GM23338 (cell line): Measurements from ENCODE around the gene PISD. TPM values are rescaled to one million over a fixed set of nuclear protein-coding genes. Genes with fewer than 3 reads are reported as not detected.

Source experiments
- ATAC-seq: fragments of 200-7000 bp; cut with Tn5 transposase; 3 replicates; pipeline ENCODE4 v1.9.1; 2020
- DNase-seq: peaks from one replicate; pipeline ENCODE4 v3.0.0-alpha.2; 2015; ENCODE audit warnings: low spot score
- H2AFZ ChIP-seq: fragments of 200-600 bp; sonication (generic); 2 replicates; pipeline ENCODE4 v1.8.0; 2016; ENCODE audit warnings: antibody characterized with exemption, mild to moderate bottlenecking, moderate library complexity
- H3F3A ChIP-seq: fragments of 200-600 bp; sonication (generic); replicated peaks from 2 replicates; pipeline ENCODE4 v1.8.0; 2017; ENCODE audit warnings: antibody characterized with exemption, mixed run types, low read depth
- H3K27ac ChIP-seq: fragments of 200-600 bp; sonication (generic); 2 replicates; pipeline ENCODE4 v1.6.1; 2016; ENCODE audit warnings: low read depth
- H3K27me3 ChIP-seq: fragments of 200-600 bp; sonication (generic); 2 replicates; pipeline ENCODE4 v1.8.0; 2016; ENCODE audit warnings: mild to moderate bottlenecking, mixed run types, moderate library complexity; ENCODE audit not compliant: insufficient read depth
- H3K36me3 ChIP-seq: fragments of 200-600 bp; sonication (generic); 2 replicates; pipeline ENCODE4 v1.8.0; 2016; ENCODE audit warnings: mild to moderate bottlenecking; ENCODE audit not compliant: insufficient read depth
- H3K4me1 ChIP-seq: fragments of 200-600 bp; sonication (generic); 2 replicates; pipeline ENCODE4 v1.8.0; 2016; ENCODE audit warnings: mild to moderate bottlenecking, moderate library complexity; ENCODE audit not compliant: insufficient read depth
- H3K4me2 ChIP-seq: fragments of 200-600 bp; sonication (generic); 2 replicates; pipeline ENCODE4 v1.7.1; 2017; ENCODE audit warnings: mixed run types
- H3K4me3 ChIP-seq: fragments of 200-600 bp; sonication (generic); 2 replicates; pipeline ENCODE4 v1.6.1; 2016; ENCODE audit warnings: mixed run types
- H3K79me2 ChIP-seq: fragments of 200-600 bp; sonication (generic); replicated peaks from 2 replicates; pipeline ENCODE4 v1.8.0; 2017; ENCODE audit warnings: mild to moderate bottlenecking; ENCODE audit not compliant: insufficient read depth
- H3K9me2 ChIP-seq: fragments of 200-600 bp; sonication (generic); 2 replicates; pipeline ENCODE4 v1.8.0; 2017; ENCODE audit not compliant: insufficient read depth
- H4K20me1 ChIP-seq: fragments of 200-600 bp; sonication (generic); replicated peaks from 2 replicates; pipeline ENCODE4 v1.8.0; 2017; ENCODE audit warnings: mild to moderate bottlenecking; ENCODE audit not compliant: insufficient read depth
- H3K27ac Mint-ChIP-seq: 2 replicates; pipeline ENCODE4 v1.8.0; 2020; ENCODE audit warnings: inconsistent platforms, mild to moderate bottlenecking, moderate library complexity, mixed read lengths
- H3K27me3 Mint-ChIP-seq: 3 replicates; pipeline ENCODE4 v1.8.0; 2022; ENCODE audit warnings: low read depth, mild to moderate bottlenecking, moderate library complexity, mixed read lengths, inconsistent platforms; ENCODE audit not compliant: insufficient read depth, poor library complexity
- H3K36me3 Mint-ChIP-seq: 3 replicates; pipeline ENCODE4 v1.8.0; 2021; ENCODE audit warnings: low read depth, mild to moderate bottlenecking, inconsistent platforms, moderate library complexity, mixed read lengths
- H3K4me1 Mint-ChIP-seq: 3 replicates; pipeline ENCODE4 v1.8.0; 2020; ENCODE audit warnings: mild to moderate bottlenecking, inconsistent platforms, mixed read lengths
- H3K4me3 Mint-ChIP-seq: 3 replicates; pipeline ENCODE4 v1.8.0; 2021; ENCODE audit warnings: moderate library complexity, mild to moderate bottlenecking, inconsistent platforms, mixed read lengths
- H3K9me3 Mint-ChIP-seq: 3 replicates; pipeline ENCODE4 v1.8.0; 2020; ENCODE audit warnings: moderate library complexity, mild to moderate bottlenecking, inconsistent platforms, mixed read lengths
- CREB1 ChIP-seq: fragments of 250-450 bp; sonication (Bioruptor Pico); IDR thresholded peaks from 2 replicates; pipeline ENCODE4 v1.5.0; 2020; ENCODE audit warnings: low read depth, mild to moderate bottlenecking, moderate library complexity
- JUNB ChIP-seq: IDR thresholded peaks from one replicate; pipeline ENCODE4 v1.6.1; 2016; ENCODE audit warnings: antibody characterized with exemption; ENCODE audit not compliant: unreplicated experiment
- NANOG ChIP-seq: IDR thresholded peaks from 2 replicates; pipeline ENCODE4 v1.6.1; 2016; ENCODE audit warnings: antibody characterized with exemption, borderline replicate concordance
- POLR2AphosphoS5 ChIP-seq: IDR thresholded peaks from 2 replicates; pipeline ENCODE4 v1.6.1; 2016; ENCODE audit warnings: antibody characterized with exemption, low read depth
- REST ChIP-seq: IDR thresholded peaks from one replicate; pipeline ENCODE4 v1.6.1; 2018; ENCODE audit warnings: antibody characterized with exemption; ENCODE audit not compliant: unreplicated experiment
- STAT1 ChIP-seq: IDR thresholded peaks from one replicate; pipeline ENCODE4 v1.6.1; 2016; ENCODE audit warnings: antibody characterized with exemption; ENCODE audit not compliant: unreplicated experiment
- ZNF114 ChIP-seq: fragments of 250-450 bp; sonication (Bioruptor Pico); IDR thresholded peaks from 2 replicates; pipeline ENCODE4 v1.5.0; 2020; ENCODE audit warnings: mild to moderate bottlenecking, moderate library complexity
- ZNF331 ChIP-seq: fragments of 250-450 bp; sonication (Bioruptor Pico); IDR thresholded peaks from 2 replicates; pipeline ENCODE4 v1.5.0; 2020; ENCODE audit warnings: low read depth, mild to moderate bottlenecking, moderate library complexity
- polyA plus RNA-seq: library from polyadenylated mRNA; unstranded; fragments of >200 nt; fragmentation: Nextera tagmentation; extraction: Ambion mirVana; gene quantifications from 2 replicates; pipeline ENCODE4 v1.2.1, GENCODE V29; 2016
- total RNA-seq: library from RNA; depleted of rRNA; stranded (reverse); fragments of >200 nt; shearing (Covaris generic); gene quantifications from 2 replicates; pipeline ENCODE4 v1.2.3, GENCODE V29; 2014
- TF ChIP-seq, protein P1 (sequence below), 2 experiments: fragments of 200-600 bp in 1 of 2; sonication (generic) in 1 of 2; conservative IDR thresholded peaks; 2 replicates each; pipeline versions ENCODE4 v1.5.1 to v1.6.1; 2016 to 2017; ENCODE audit warnings: antibody characterized with exemption in 2 of 2, low read depth in 2 of 2, mild to moderate bottlenecking in 2 of 2, moderate library complexity in 1 of 2
- TF ChIP-seq, protein P2 (sequence below): fragments of 250-450 bp; sonication (Bioruptor Pico); IDR thresholded peaks from 2 replicates; pipeline ENCODE4 v1.5.0; 2020; ENCODE audit warnings: mild to moderate bottlenecking, moderate library complexity

The PISD gene
- total and polyA plus RNA-seq, 2 experiments from 2014 or later, result 43.1 to 54.5 TPM

- TF ChIP-seq, protein P1, sequence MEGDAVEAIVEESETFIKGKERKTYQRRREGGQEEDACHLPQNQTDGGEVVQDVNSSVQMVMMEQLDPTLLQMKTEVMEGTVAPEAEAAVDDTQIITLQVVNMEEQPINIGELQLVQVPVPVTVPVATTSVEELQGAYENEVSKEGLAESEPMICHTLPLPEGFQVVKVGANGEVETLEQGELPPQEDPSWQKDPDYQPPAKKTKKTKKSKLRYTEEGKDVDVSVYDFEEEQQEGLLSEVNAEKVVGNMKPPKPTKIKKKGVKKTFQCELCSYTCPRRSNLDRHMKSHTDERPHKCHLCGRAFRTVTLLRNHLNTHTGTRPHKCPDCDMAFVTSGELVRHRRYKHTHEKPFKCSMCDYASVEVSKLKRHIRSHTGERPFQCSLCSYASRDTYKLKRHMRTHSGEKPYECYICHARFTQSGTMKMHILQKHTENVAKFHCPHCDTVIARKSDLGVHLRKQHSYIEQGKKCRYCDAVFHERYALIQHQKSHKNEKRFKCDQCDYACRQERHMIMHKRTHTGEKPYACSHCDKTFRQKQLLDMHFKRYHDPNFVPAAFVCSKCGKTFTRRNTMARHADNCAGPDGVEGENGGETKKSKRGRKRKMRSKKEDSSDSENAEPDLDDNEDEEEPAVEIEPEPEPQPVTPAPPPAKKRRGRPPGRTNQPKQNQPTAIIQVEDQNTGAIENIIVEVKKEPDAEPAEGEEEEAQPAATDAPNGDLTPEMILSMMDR (conservative IDR thresholded peaks at IDR 0.05; ENCODE audit: low read depth in 2 of 2), result no peak
- TF ChIP-seq CREB1 (CRISPR knock-in tag), result no peak
These were observed 7.6 kb downstream of the PISD start (continued) for GRCh38 chr22:31654408-31654807.

DNA sequence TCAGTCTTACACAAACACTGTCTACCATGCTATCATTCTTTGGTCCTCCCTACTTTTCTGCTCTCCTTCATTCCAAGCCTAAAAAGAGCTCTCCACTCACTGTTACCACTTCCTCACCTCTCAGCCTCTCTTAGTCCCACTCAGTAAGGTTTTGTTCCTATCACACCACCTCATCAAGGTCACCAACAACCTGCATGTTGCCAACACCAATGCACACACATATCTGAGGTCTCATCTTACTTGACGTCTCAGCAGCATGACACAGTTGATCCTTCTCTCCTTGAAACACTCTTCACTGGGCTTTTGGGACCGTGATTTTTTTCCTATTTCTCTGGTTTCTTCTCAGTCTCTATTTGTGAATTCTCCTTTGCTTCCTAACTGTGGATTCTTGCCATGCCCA is 8.1 kb downstream of the PISD start:
- ATAC-seq (no peak), DNase-seq (no peak)
- Histone ChIP-seq H2AFZ (no peak overlapping the region), H3F3A (0 out of 2 replicates have a peak, but pooled peaks cover 5% of the 10 kb centered on the region), H3K9me2 (no peaks in the 10 kb centered on the region), H3K27ac (no peak overlapping the region), H3K4me2 (no peak overlapping the region), H4K20me1 (peaks cover 28% of the 10 kb centered on the region), H3K27me3 (no peaks in the 10 kb centered on the region), H3K36me3 (peaks cover 2% of the 10 kb centered on the region; the same call in 1 of the 2 replicates), H3K4me1 (peaks cover 12% of the 10 kb centered on the region), H3K4me3 (no peak overlapping the region), H3K79me2 (peaks cover 99% of the 10 kb centered on the region)
- H3K36me3 Mint-ChIP-seq, result peaks cover 10% of the 10 kb centered on the region
- no peaks in the 10 kb centered on the region for H3K9me3 Mint-ChIP-seq
- no peak overlapping the region for H3K4me3 Mint-ChIP-seq
- no peak for TF ChIP-seq STAT1
- TF ChIP-seq, protein P2, sequence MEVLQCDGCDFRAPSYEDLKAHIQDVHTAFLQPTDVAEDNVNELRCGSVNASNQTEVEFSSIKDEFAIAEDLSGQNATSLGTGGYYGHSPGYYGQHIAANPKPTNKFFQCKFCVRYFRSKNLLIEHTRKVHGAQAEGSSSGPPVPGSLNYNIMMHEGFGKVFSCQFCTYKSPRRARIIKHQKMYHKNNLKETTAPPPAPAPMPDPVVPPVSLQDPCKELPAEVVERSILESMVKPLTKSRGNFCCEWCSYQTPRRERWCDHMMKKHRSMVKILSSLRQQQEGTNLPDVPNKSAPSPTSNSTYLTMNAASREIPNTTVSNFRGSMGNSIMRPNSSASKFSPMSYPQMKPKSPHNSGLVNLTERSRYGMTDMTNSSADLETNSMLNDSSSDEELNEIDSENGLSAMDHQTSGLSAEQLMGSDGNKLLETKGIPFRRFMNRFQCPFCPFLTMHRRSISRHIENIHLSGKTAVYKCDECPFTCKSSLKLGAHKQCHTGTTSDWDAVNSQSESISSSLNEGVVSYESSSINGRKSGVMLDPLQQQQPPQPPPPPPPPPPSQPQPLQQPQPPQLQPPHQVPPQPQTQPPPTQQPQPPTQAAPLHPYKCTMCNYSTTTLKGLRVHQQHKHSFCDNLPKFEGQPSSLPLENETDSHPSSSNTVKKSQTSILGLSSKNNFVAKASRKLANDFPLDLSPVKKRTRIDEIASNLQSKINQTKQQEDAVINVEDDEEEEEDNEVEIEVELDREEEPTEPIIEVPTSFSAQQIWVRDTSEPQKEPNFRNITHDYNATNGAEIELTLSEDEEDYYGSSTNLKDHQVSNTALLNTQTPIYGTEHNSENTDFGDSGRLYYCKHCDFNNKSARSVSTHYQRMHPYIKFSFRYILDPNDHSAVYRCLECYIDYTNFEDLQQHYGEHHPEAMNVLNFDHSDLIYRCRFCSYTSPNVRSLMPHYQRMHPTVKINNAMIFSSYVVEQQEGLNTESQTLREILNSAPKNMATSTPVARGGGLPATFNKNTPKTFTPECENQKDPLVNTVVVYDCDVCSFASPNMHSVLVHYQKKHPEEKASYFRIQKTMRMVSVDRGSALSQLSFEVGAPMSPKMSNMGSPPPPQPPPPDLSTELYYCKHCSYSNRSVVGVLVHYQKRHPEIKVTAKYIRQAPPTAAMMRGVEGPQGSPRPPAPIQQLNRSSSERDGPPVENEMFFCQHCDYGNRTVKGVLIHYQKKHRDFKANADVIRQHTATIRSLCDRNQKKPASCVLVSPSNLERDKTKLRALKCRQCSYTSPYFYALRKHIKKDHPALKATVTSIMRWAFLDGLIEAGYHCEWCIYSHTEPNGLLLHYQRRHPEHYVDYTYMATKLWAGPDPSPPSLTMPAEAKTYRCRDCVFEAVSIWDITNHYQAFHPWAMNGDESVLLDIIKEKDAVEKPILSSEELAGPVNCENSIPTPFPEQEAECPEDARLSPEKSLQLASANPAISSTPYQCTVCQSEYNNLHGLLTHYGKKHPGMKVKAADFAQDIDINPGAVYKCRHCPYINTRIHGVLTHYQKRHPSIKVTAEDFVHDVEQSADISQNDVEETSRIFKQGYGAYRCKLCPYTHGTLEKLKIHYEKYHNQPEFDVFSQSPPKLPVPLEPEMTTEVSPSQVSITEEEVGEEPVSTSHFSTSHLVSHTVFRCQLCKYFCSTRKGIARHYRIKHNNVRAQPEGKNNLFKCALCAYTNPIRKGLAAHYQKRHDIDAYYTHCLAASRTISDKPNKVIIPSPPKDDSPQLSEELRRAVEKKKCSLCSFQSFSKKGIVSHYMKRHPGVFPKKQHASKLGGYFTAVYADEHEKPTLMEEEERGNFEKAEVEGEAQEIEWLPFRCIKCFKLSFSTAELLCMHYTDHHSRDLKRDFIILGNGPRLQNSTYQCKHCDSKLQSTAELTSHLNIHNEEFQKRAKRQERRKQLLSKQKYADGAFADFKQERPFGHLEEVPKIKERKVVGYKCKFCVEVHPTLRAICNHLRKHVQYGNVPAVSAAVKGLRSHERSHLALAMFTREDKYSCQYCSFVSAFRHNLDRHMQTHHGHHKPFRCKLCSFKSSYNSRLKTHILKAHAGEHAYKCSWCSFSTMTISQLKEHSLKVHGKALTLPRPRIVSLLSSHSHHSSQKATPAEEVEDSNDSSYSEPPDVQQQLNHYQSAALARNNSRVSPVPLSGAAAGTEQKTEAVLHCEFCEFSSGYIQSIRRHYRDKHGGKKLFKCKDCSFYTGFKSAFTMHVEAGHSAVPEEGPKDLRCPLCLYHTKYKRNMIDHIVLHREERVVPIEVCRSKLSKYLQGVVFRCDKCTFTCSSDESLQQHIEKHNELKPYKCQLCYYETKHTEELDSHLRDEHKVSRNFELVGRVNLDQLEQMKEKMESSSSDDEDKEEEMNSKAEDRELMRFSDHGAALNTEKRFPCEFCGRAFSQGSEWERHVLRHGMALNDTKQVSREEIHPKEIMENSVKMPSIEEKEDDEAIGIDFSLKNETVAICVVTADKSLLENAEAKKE, result no peak
- TF ChIP-seq CREB1 (CRISPR knock-in tag), result no peak
- no peak for TF ChIP-seq ZNF114 (CRISPR knock-in tag)
- TF ChIP-seq NANOG, result no peak
- no peak for TF ChIP-seq REST
- no peak for TF ChIP-seq POLR2AphosphoS5
- TF ChIP-seq JUNB, result no peak
- TF ChIP-seq, protein P1 (conservative IDR thresholded peaks at IDR 0.05; ENCODE audit: low read depth in 2 of 2), result no peak
- no peak for TF ChIP-seq ZNF331 (CRISPR knock-in tag)
- H3K27ac Mint-ChIP-seq, result no peak overlapping the region
- H3K27me3 Mint-ChIP-seq, result peaks cover 4% of the 10 kb centered on the region
- peaks cover 11% of the 10 kb centered on the region; the same call in 2 of the 3 replicates for H3K4me1 Mint-ChIP-seq
